DND-41 (cell line): ENCODE data around the gene CEMIP.

ENCODE experiments used
- EZH2 ChIP-seq: IDR thresholded peaks from 3 replicates; pipeline ENCODE4 v1.6.1; 2012; ENCODE audit warnings: borderline replicate concordance, low read depth, mild to moderate bottlenecking, moderate library complexity, low read length, inconsistent platforms; ENCODE audit not compliant: severe bottlenecking
- TF ChIP-seq, protein P1 (sequence below): IDR thresholded peaks from 2 replicates; pipeline ENCODE4 v1.5.1; 2012; ENCODE audit warnings: borderline replicate concordance, low read length, moderate library complexity, mild to moderate bottlenecking; ENCODE audit not compliant: poor library complexity, severe bottlenecking; ENCODE audit errors: extremely low read depth

DNA sequence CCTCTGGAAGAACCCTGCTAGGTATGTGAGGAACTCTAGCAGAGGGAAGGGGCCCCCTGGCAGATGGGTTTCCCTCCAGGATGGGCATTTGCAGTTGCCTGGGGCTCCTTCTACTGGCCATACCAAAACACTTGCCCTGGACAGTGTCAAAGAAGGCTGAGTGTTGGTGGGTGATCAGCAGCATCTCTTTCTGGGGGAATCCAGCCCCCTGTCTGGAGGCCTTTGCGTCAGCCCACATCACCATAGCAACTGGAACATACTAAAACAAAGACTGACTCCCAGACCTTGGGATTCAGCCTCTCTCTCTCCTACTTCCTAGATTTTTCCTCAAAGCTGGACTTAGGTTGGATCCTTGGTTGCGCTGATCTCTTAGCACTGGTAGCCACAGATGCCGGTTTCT, 8.1 kb downstream of the CEMIP start:
- TF ChIP-seq, protein P1, sequence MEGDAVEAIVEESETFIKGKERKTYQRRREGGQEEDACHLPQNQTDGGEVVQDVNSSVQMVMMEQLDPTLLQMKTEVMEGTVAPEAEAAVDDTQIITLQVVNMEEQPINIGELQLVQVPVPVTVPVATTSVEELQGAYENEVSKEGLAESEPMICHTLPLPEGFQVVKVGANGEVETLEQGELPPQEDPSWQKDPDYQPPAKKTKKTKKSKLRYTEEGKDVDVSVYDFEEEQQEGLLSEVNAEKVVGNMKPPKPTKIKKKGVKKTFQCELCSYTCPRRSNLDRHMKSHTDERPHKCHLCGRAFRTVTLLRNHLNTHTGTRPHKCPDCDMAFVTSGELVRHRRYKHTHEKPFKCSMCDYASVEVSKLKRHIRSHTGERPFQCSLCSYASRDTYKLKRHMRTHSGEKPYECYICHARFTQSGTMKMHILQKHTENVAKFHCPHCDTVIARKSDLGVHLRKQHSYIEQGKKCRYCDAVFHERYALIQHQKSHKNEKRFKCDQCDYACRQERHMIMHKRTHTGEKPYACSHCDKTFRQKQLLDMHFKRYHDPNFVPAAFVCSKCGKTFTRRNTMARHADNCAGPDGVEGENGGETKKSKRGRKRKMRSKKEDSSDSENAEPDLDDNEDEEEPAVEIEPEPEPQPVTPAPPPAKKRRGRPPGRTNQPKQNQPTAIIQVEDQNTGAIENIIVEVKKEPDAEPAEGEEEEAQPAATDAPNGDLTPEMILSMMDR, result no peak
- TF ChIP-seq EZH2, result no peak
